ENCODE results near the gene ZBTB7C. TPM values are rescaled to one million over a fixed set of nuclear protein-coding genes. Genes with fewer than 3 reads are reported as not detected.
A peak's percentile ranks its signal among the peaks of the same experiment; 100 is the strongest.

The ZBTB7C gene
- total and polyA plus RNA-seq, 9 of the 15 experiments (the other 6 are each of a cell fraction or from before 2014, with no cell fraction given) = not detected

DNA sequence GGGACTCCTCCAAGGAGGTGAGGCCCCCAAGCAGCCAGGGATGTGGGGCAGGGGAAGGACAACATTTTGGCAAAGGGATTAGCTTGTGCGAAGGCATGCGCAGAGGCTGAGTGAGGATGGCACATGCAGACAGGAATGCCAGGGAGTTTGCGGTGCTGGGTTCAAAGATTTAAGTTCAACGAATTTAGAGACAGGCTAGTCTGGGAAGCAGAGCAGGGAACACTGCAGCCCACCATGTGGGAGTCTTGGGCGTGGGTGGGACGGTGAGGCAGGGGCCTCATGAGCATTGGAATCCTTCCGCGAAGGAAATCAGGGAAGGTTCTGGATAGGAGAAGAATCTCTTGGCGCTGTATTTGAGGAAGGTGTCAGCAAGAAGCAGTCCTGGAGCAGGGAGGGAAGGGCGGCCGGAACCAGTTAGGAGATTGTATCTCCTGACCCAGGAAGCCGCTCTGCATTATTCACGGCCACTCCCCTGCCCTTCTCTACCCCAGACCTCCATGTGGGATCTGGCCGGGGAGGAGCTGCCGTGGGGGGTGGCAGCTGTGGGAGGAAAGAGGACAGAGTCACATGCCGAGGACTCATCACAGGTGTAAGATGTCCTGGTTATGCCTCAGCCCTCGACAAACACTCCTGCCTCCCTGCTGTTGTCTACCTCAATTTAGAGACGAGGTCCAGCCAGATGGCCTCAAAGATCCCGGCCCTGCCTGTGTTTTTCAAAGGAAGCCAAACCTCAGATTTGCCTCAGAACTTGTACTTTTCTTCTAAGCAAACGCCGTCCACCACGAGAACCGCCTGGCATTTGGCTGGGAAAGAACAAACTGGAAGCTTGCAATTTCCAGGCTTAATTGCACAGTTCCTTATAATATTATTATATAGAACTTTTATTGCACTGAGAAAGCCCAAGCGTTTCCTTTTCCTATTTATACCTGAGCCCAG is 355.0 kb downstream of the ZBTB7C start:
- Histone ChIP-seq H3K36me3 (ENCODE audit: control insufficient read depth, insufficient read depth, low read length) (no peaks in the 10 kb centered on the region), H3K4me1 (replicated peaks in 1 of 2; ENCODE audit: control insufficient read depth in 2 of 2, insufficient read depth in 2 of 2, low read length in 2 of 2) (peaks cover 4 to 8% of the 10 kb centered on the region in 2 experiments; a peak in 3 of 5 replicates), H3K79me2 (ENCODE audit: control insufficient read depth, insufficient read depth, low read length) (no peaks in the 10 kb centered on the region), H4K20me1 (replicated peaks; ENCODE audit: control insufficient read depth, insufficient read depth, low read length) (no peaks in the 10 kb centered on the region), H3K4me3 (no peak overlapping the region), H3K9me3 (replicated peaks; ENCODE audit: control insufficient read depth, insufficient read depth, low read depth, low read length) (no peaks in the 10 kb centered on the region), H3K9ac (ENCODE audit: insufficient read depth in 1 of 2, low read depth in 2 of 2, low read length in 2 of 2) (no peak overlapping the region), H3K27me3 (ENCODE audit: control insufficient read depth in 2 of 2, insufficient read depth in 2 of 2, low read length in 2 of 2) (peaks cover 0 to 8% of the 10 kb centered on the region in 2 experiments; a peak in 2 of 5 replicates), H3K4me2 (ENCODE audit: insufficient read depth, low read length) (peak overlapping the region; percentile 55), H2AFZ (ENCODE audit: low read depth, low read length) (peak overlapping the region; percentile 76), H3K27ac (ENCODE audit: extremely low read depth, low read depth, low read length) (no peak overlapping the region), H3K9me1 (ENCODE audit: control insufficient read depth, insufficient read depth, low read length) (no peaks in the 10 kb centered on the region)
- ATAC-seq = peak; percentile 82
- DNase-seq (ENCODE audit: extremely low read depth in 1 of 4, low spot score in 3 of 4) = peak; percentile 19 to 37 (median 30)
- no peak for FAIRE-seq
- in situ Hi-C loops (cut with MboI) = no loop called here
- CTCF ChIA-PET (ENCODE audit: low intra/inter-chr PET ratio) = no interaction called here
- WGBS (ENCODE audit: insufficient coverage, low coverage, missing lambda C conversion rate) = 8% methylated on average over 19 of the region's 24 CpGs
- POLR2A ChIA-PET = no interaction called here
- intact Hi-C loops (cut with micrococcal nuclease) = no loop called here
- BruUV-seq (replicated peaks) = no TSS peak
- no peak for TF ChIP-seq ETV5 (CRISPR knock-in tag; IDR thresholded peaks at IDR 0.05; ENCODE audit: low read depth)
- TF ChIP-seq GATA2 (CRISPR knock-in tag; IDR thresholded peaks at IDR 0.05) = peak; percentile 43; the same call in 1 of the 2 replicates
- no peak for TF ChIP-seq SNIP1 (IDR thresholded peaks at IDR 0.05; ENCODE audit: low read depth)
- TF ChIP-seq SRF (CRISPR knock-in tag; IDR thresholded peaks at IDR 0.05) = 0 out of 4 replicates have a peak, but pooled peaks of 1 of the 2 experiments have one; percentile 17
- TF ChIP-seq ZNF197 (CRISPR knock-in tag; IDR thresholded peaks at IDR 0.05; ENCODE audit: low read depth) = 0 out of 2 replicates have a peak, but pooled peaks have one; percentile 36
- peak; percentile 17; the same call in 1 of the 2 replicates for TF ChIP-seq CTBP1 (IDR thresholded peaks at IDR 0.05; ENCODE audit: borderline replicate concordance)
- TF ChIP-seq CCNT2 (IDR thresholded peaks at IDR 0.05; ENCODE audit: borderline replicate concordance, extremely low read depth, insufficient read length, low read depth, low read length) = no peak
- TF ChIP-seq, protein P1, sequence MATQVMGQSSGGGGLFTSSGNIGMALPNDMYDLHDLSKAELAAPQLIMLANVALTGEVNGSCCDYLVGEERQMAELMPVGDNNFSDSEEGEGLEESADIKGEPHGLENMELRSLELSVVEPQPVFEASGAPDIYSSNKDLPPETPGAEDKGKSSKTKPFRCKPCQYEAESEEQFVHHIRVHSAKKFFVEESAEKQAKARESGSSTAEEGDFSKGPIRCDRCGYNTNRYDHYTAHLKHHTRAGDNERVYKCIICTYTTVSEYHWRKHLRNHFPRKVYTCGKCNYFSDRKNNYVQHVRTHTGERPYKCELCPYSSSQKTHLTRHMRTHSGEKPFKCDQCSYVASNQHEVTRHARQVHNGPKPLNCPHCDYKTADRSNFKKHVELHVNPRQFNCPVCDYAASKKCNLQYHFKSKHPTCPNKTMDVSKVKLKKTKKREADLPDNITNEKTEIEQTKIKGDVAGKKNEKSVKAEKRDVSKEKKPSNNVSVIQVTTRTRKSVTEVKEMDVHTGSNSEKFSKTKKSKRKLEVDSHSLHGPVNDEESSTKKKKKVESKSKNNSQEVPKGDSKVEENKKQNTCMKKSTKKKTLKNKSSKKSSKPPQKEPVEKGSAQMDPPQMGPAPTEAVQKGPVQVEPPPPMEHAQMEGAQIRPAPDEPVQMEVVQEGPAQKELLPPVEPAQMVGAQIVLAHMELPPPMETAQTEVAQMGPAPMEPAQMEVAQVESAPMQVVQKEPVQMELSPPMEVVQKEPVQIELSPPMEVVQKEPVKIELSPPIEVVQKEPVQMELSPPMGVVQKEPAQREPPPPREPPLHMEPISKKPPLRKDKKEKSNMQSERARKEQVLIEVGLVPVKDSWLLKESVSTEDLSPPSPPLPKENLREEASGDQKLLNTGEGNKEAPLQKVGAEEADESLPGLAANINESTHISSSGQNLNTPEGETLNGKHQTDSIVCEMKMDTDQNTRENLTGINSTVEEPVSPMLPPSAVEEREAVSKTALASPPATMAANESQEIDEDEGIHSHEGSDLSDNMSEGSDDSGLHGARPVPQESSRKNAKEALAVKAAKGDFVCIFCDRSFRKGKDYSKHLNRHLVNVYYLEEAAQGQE (IDR thresholded peaks at IDR 0.05; ENCODE audit: borderline replicate concordance) = peak; percentile 88
- TF ChIP-seq, protein P1 (CRISPR knock-in tag; IDR thresholded peaks at IDR 0.05; ENCODE audit: low read depth) = no peak
- TF ChIP-seq NR2C1 (IDR thresholded peaks at IDR 0.05) = no peak
- peak; percentile 82 for TF ChIP-seq NR2C1 (tag; IDR thresholded peaks at IDR 0.05)
- peak; percentile 80 for TF ChIP-seq L3MBTL2 (IDR thresholded peaks at IDR 0.05)
- TF ChIP-seq GABPA (tag; conservative IDR thresholded peaks at IDR 0.05; ENCODE audit: low read depth) = peak; percentile 82
- TF ChIP-seq ETV1 (tag; conservative IDR thresholded peaks at IDR 0.05; ENCODE audit: low read depth) = peak; percentile 56

Data from K562 (cell line).